DMS53 treated with DMSO at 0.1 percent for 48 hours (cell line): ENCODE results near the gene SH3PXD2A.

Experiments
- DNase-seq: peaks from one replicate; lab custom pipeline; 2025; ENCODE audit not compliant: unreplicated experiment; lab: John Stamatoyannopoulos, UW

SH3PXD2A gene

GRCh38 chr10:103729851-103730250 is 125.5 kb downstream of the SH3PXD2A start:
- DNase-seq: no peak

- no peak for DNase-seq
These were observed 127.2 kb downstream of the SH3PXD2A start for GRCh38 chr10:103727991-103728689.

- no peak for DNase-seq
These were observed 127.8 kb downstream of the SH3PXD2A start for GRCh38 chr10:103727546-103727963.

- no peak for DNase-seq
These were observed 128.7 kb downstream of the SH3PXD2A start for GRCh38 chr10:103726637-103727036.

- DNase-seq: no peak
These were observed 130.1 kb downstream of the SH3PXD2A start for GRCh38 chr10:103725242-103725641.

- DNase-seq: no peak
These were observed 130.6 kb downstream of the SH3PXD2A start for GRCh38 chr10:103724771-103725170.

- DNase-seq: no peak
These were observed 131.3 kb downstream of the SH3PXD2A start for GRCh38 chr10:103724074-103724473.

- DNase-seq: no peak
These were observed 131.8 kb downstream of the SH3PXD2A start for GRCh38 chr10:103723557-103723956.

- no peak for DNase-seq
These were observed 132.7 kb downstream of the SH3PXD2A start for GRCh38 chr10:103722632-103723031.

GRCh38 chr10:103720964-103721335 is 134.4 kb downstream of the SH3PXD2A start:
- peak; percentile 4 for DNase-seq

GRCh38 chr10:103720328-103720963 is 134.9 kb downstream of the SH3PXD2A start:
- no peak for DNase-seq

- DNase-seq: no peak
These were observed 136.3 kb downstream of the SH3PXD2A start for GRCh38 chr10:103719036-103719435.

GRCh38 chr10:103718247-103718620 is 137.1 kb downstream of the SH3PXD2A start:
- no peak for DNase-seq

- no peak for DNase-seq
These were observed 137.8 kb downstream of the SH3PXD2A start for GRCh38 chr10:103717341-103718246.

- DNase-seq: peak; percentile 18
These were observed 138.9 kb downstream of the SH3PXD2A start for GRCh38 chr10:103716206-103717160.

GRCh38 chr10:103715430-103715829 is 139.9 kb downstream of the SH3PXD2A start:
- no peak for DNase-seq

GRCh38 chr10:103714232-103714891 is 141.0 kb downstream of the SH3PXD2A start:
- DNase-seq: no peak

GRCh38 chr10:103713676-103714075 is 141.7 kb downstream of the SH3PXD2A start:
- DNase-seq: no peak

- peak; percentile 35 for DNase-seq
These were observed 142.4 kb downstream of the SH3PXD2A start for GRCh38 chr10:103712898-103713498.

- DNase-seq: no peak
These were observed 143.2 kb downstream of the SH3PXD2A start for GRCh38 chr10:103712146-103712545.
